H1 (cell line): ENCODE data around the gene SAMD15. TPM values are rescaled to one million over a fixed set of nuclear protein-coding genes. Genes with fewer than 3 reads are reported as not detected.

Experiments
- CTCF ChIA-PET: fragments of 300-600 bp; sonication (Branson Sonifier 250); formaldehyde crosslinking; loops from one replicate; lab custom pipeline; 2021; ENCODE audit not compliant: partially characterized antibody; lab: Charles Lee
- POLR2A ChIA-PET: fragments of 300-600 bp; sonication (Branson Sonifier 250); formaldehyde crosslinking; loops from one replicate; lab custom pipeline; 2021; ENCODE audit warnings: inconsistent platforms; ENCODE audit not compliant: partially characterized antibody; lab: Charles Lee
- DNase-seq, 2 experiments: peaks; one replicate each; pipeline versions ENCODE4 v3.0.0 to v3.0.0-alpha.2; 2010 to 2022; ENCODE audit warnings: low spot score in 2 of 2, low read depth in 1 of 2, mixed read lengths in 1 of 2
- FAIRE-seq: peaks from 2 replicates; lab custom pipeline; 2011; peaks lifted over from hg19 to GRCh38; lab: Jason Lieb, UNC
- H2AFZ ChIP-seq: 2 replicates; pipeline ENCODE4 v1.8.1; 2012; ENCODE audit warnings: low read length, inconsistent platforms
- H2AK5ac ChIP-seq: 2 replicates; pipeline ENCODE4 v1.6.1; 2013; ENCODE audit warnings: low read depth, low read length
- H2BK120ac ChIP-seq: replicated peaks from 2 replicates; pipeline ENCODE3; 2013; ENCODE audit warnings: low read depth, low read length, inconsistent platforms
- H2BK12ac ChIP-seq: 2 replicates; pipeline ENCODE4 v1.6.1; 2013; ENCODE audit warnings: low read depth, low read length
- H2BK15ac ChIP-seq: 2 replicates; pipeline ENCODE4 v1.6.1; 2013; ENCODE audit warnings: low read length
- H2BK20ac ChIP-seq: 2 replicates; pipeline ENCODE4 v1.6.1; 2013; ENCODE audit warnings: low read length
- H2BK5ac ChIP-seq: 2 replicates; pipeline ENCODE4 v1.6.1; 2013; ENCODE audit warnings: low read depth, low read length
- H3K14ac ChIP-seq: 2 replicates; pipeline ENCODE4 v1.6.1; 2013; ENCODE audit warnings: inconsistent platforms; ENCODE audit not compliant: insufficient read length
- H3K18ac ChIP-seq: 2 replicates; pipeline ENCODE4 v1.6.1; 2013; ENCODE audit warnings: low read length; ENCODE audit errors: extremely low read depth
- H3K23ac ChIP-seq: 2 replicates; pipeline ENCODE4 v1.6.1; 2013; ENCODE audit warnings: inconsistent platforms; ENCODE audit not compliant: insufficient read length
- H3K23me2 ChIP-seq: 2 replicates; pipeline ENCODE4 v1.6.1; 2013; ENCODE audit warnings: low read depth, low read length
- H3K27ac ChIP-seq: 2 replicates; pipeline ENCODE4 v1.6.1; 2011; ENCODE audit warnings: low read depth, low read length, inconsistent platforms
- H3K27me3 ChIP-seq, 4 experiments: replicated peaks in 1 of 4; 1 replicate in 1 of 4; 2 replicates in 3 of 4; pipeline versions ENCODE4 v1.6.1 to v1.8.1; 2011 to 2013; ENCODE audit warnings: low read length in 3 of 4, mild to moderate bottlenecking in 3 of 4, inconsistent platforms in 2 of 4, mixed read lengths in 2 of 4, moderate library complexity in 1 of 4; ENCODE audit not compliant: control insufficient read depth in 3 of 4, insufficient read depth in 3 of 4; ENCODE audit errors: extremely low read depth in 1 of 4
- H3K36me3 ChIP-seq, 4 experiments: 2 replicates each; pipeline versions ENCODE4 v1.6.1 to v1.8.1; 2011 to 2013; ENCODE audit warnings: mild to moderate bottlenecking in 4 of 4, low read length in 3 of 4, moderate library complexity in 2 of 4, control low read depth in 1 of 4, inconsistent platforms in 1 of 4; ENCODE audit not compliant: insufficient read depth in 4 of 4, control insufficient read depth in 2 of 4
- H3K4ac ChIP-seq: replicated peaks from 2 replicates; pipeline ENCODE3; 2013; ENCODE audit warnings: low read length, low read depth, mixed read lengths, inconsistent platforms; ENCODE audit not compliant: insufficient read length
- H3K4me1 ChIP-seq, 4 experiments: replicated peaks in 1 of 4; 1 replicate in 1 of 4; 2 replicates in 3 of 4; pipeline versions ENCODE4 v1.6.1 to v1.8.1; 2011 to 2013; ENCODE audit warnings: low read length in 3 of 4, inconsistent platforms in 2 of 4, mixed read lengths in 1 of 4; ENCODE audit not compliant: insufficient read depth in 4 of 4, control insufficient read depth in 3 of 4
- H3K4me2 ChIP-seq, 2 experiments: 2 replicates each; pipeline versions ENCODE4 v1.6.1 to v1.8.1; 2011 to 2013; ENCODE audit warnings: low read depth in 2 of 2, low read length in 2 of 2, control low read depth in 1 of 2, inconsistent platforms in 1 of 2, mild to moderate bottlenecking in 1 of 2; ENCODE audit not compliant: insufficient read depth in 1 of 2
- H3K4me3 ChIP-seq, 4 experiments: fragments of 200-600, 300-600 bp in 1 of 4; sonication (generic), shearing (Covaris generic), sonication (Bioruptor Twin) in 1 of 4; 2 replicates each; pipeline versions ENCODE4 v1.5.1 to v1.8.1; 2011 to 2016; ENCODE audit warnings: low read length in 4 of 4, low read depth in 3 of 4, control low read depth in 2 of 4, inconsistent platforms in 2 of 4, mild to moderate bottlenecking in 2 of 4, mixed read lengths in 1 of 4, moderate library complexity in 1 of 4; ENCODE audit not compliant: insufficient read depth in 2 of 4; ENCODE audit errors: extremely low read depth in 1 of 4
- H3K56ac ChIP-seq: replicated peaks from 2 replicates; pipeline ENCODE3; 2013; ENCODE audit warnings: low read depth, mild to moderate bottlenecking, mixed read lengths, low read length, inconsistent platforms; ENCODE audit not compliant: insufficient read length
- H3K79me1 ChIP-seq: 2 replicates; pipeline ENCODE4 v1.6.1; 2013; ENCODE audit warnings: low read depth, low read length, control low read depth
- H3K79me2 ChIP-seq, 2 experiments: 2 replicates each; pipeline versions ENCODE4 v1.6.1 to v1.8.1; 2012 to 2013; ENCODE audit warnings: low read length in 2 of 2, mild to moderate bottlenecking in 2 of 2, inconsistent platforms in 1 of 2; ENCODE audit not compliant: insufficient read depth in 2 of 2, control insufficient read depth in 1 of 2
- H3K9ac ChIP-seq, 4 experiments: replicated peaks in 1 of 4; 1 replicate in 1 of 4; 2 replicates in 3 of 4; pipeline versions ENCODE4 v1.6.1 to v1.8.1; 2011 to 2013; ENCODE audit warnings: low read depth in 3 of 4, low read length in 3 of 4, control low read depth in 2 of 4, mild to moderate bottlenecking in 2 of 4, moderate library complexity in 2 of 4, inconsistent platforms in 1 of 4; ENCODE audit errors: extremely low read depth in 1 of 4
- H3K9me3 ChIP-seq, 2 experiments: 2 replicates each; pipeline versions ENCODE4 v1.6.1 to v1.8.1; 2012 to 2013; ENCODE audit warnings: mild to moderate bottlenecking in 2 of 2, moderate library complexity in 2 of 2, control low read depth in 1 of 2, inconsistent platforms in 1 of 2, low read depth in 1 of 2, low read length in 1 of 2, mixed read lengths in 1 of 2; ENCODE audit not compliant: insufficient read depth in 2 of 2
- H4K20me1 ChIP-seq, 2 experiments: replicated peaks in 1 of 2; 2 replicates each; pipeline versions ENCODE3 to v1.8.1; 2011 to 2013; ENCODE audit warnings: inconsistent platforms in 2 of 2, low read length in 2 of 2, mild to moderate bottlenecking in 1 of 2; ENCODE audit not compliant: insufficient read depth in 2 of 2, control insufficient read depth in 1 of 2
- H4K5ac ChIP-seq: 2 replicates; pipeline ENCODE4 v1.6.1; 2013; ENCODE audit warnings: low read length, low read depth, mixed read lengths, inconsistent platforms; ENCODE audit not compliant: insufficient read length
- H4K8ac ChIP-seq: 2 replicates; pipeline ENCODE4 v1.8.0; 2013; ENCODE audit warnings: mild to moderate bottlenecking, moderate library complexity, low read length, inconsistent platforms; ENCODE audit not compliant: insufficient read depth; ENCODE audit errors: extremely low read depth
- H4K91ac ChIP-seq: replicated peaks from 2 replicates; pipeline ENCODE3; 2013; ENCODE audit warnings: low read length, mixed read lengths, inconsistent platforms; ENCODE audit not compliant: insufficient read length
- BRCA1 ChIP-seq: IDR thresholded peaks from 2 replicates; pipeline ENCODE4 v1.6.1; 2012; ENCODE audit warnings: low read depth, low read length, improper control_type of control experiment
- CBX5 ChIP-seq: fragments of 300-800, 300-1000 bp; sonication (generic); IDR thresholded peaks from 2 replicates; pipeline ENCODE4 v1.7.1; 2016; ENCODE audit warnings: antibody characterized with exemption, low read length, low read depth
- CBX8 ChIP-seq: fragments of 300-800, 300-1000 bp; sonication (generic); IDR thresholded peaks from 2 replicates; pipeline ENCODE4 v1.7.1; 2016; ENCODE audit warnings: low read depth, low read length, borderline replicate concordance
- CHD1 ChIP-seq: IDR thresholded peaks from 2 replicates; pipeline ENCODE4 v1.6.1; 2012; ENCODE audit warnings: low read depth, low read length, improper control_type of control experiment
- GTF2F1 ChIP-seq: IDR thresholded peaks from 2 replicates; pipeline ENCODE4 v1.6.1; 2012; ENCODE audit warnings: low read depth, low read length, improper control_type of control experiment, borderline replicate concordance
- NRF1 ChIP-seq: IDR thresholded peaks from 2 replicates; pipeline ENCODE4 v1.6.1; 2011; ENCODE audit warnings: mild to moderate bottlenecking, low read depth, low read length, improper control_type of control experiment
- PHF8 ChIP-seq: fragments of 200-600 bp; sonication (generic); conservative IDR thresholded peaks from 2 replicates; pipeline ENCODE4 v1.7.1; 2012; ENCODE audit warnings: low read depth, mild to moderate bottlenecking, inconsistent platforms, low read length, moderate library complexity
- RBBP5 ChIP-seq: IDR thresholded peaks from 2 replicates; pipeline ENCODE4 v1.7.1; 2012; ENCODE audit warnings: low read depth, mild to moderate bottlenecking, inconsistent platforms, low read length, moderate library complexity, borderline replicate concordance
- SIX5 ChIP-seq: IDR thresholded peaks from 2 replicates; pipeline ENCODE4 v1.6.1; 2011; ENCODE audit warnings: mild to moderate bottlenecking, low read depth, low read length
- TAF7 ChIP-seq: optimal IDR thresholded peaks from 2 replicates; pipeline ENCODE3; 2011; ENCODE audit warnings: low read depth, mild to moderate bottlenecking, inconsistent platforms, low read length, moderate library complexity, borderline replicate concordance
- WGBS, 2 experiments: shearing (Covaris generic) in 1 of 2; methylation state at CpG; one replicate each; pipeline versions ENCODE4 v1.1.6 to v1.1.7; 2013 to 2015; ENCODE audit warnings: low lambda C conversion rate in 2 of 2, mixed read lengths in 2 of 2, inconsistent platforms in 1 of 2, low coverage in 1 of 2, missing lambda C conversion rate in 1 of 2; ENCODE audit not compliant: insufficient replicate concordance in 2 of 2, insufficient coverage in 1 of 2, insufficient read length in 1 of 2; ENCODE audit errors: extremely low coverage in 1 of 2, missing lambda C conversion rate in 1 of 2; 5-methylcytosine and 5-hydroxymethylcytosine counted together
- polyA plus RNA-seq, 7 experiments: library from polyadenylated mRNA; depleted of rRNA in 3 of 7; stranded (reverse) in 5 of 7; unstranded in 2 of 7; fragments of >200 nt in 5 of 7; fragments of 200-250 nt in 2 of 7; gene quantifications; 1 replicate in 5 of 7; 2 replicates in 1 of 7; 4 replicates in 1 of 7; pipeline versions ENCODE4 v1.2.1 to v1.2.3, GENCODE V29; 2011 to 2013; ENCODE audit warnings: missing spikeins in 2 of 7, mixed read lengths in 2 of 7
- total RNA-seq: library from RNA; stranded (reverse); fragmentation: NEBNext Ultra II Directional; extraction: Animal tissue kit (Norgen Biotek cat#: 25700); gene quantifications from 2 replicates; pipeline ENCODE4 v1.2.1, GENCODE V29; 2021
- TF ChIP-seq, protein P1 (sequence below): IDR thresholded peaks from 2 replicates; pipeline ENCODE4 v1.6.1; 2012; ENCODE audit warnings: inconsistent platforms

The SAMD15 gene
- total and polyA plus RNA-seq, 2 of the 8 experiments (the other 6 are each of a cell fraction or from before 2014, with no cell fraction given): 0.17 to 1.0 TPM

DNA sequence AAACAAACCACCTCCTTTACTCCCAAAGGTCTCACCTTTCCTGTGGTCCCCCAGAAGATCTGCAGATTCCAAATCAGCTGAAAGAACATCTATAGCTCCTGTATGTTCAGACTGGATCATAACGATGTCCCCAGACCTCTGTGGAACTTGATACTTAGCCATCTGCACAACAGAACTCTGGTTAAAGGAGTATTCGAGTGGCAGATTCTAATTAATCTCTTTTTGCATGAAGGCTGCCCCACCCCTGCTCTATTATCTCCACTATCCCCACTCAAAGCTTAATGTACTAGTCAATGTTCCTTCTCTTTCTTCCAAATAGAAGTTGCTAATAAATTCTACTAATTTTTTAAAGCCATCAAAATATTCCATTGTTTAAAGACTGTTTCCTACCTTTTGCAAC, 33.5 kb upstream of the SAMD15 start:
- H4K5ac ChIP-seq: no peak overlapping the region
- H3K18ac ChIP-seq: no peak overlapping the region
- H2BK120ac ChIP-seq: no peak overlapping the region
- POLR2A ChIA-PET: interaction anchor here (0.8 to 1.7 kb wide), 3 partner anchors 9 to 23 kb away, joined by 3 to 5 read pairs (median 4); partner anchors contain the start of genes GSTZ1 and POMT2
- 0 out of 4 replicates have a peak, but pooled peaks cover 0 to 2% of the 10 kb centered on the region in 2 experiments for H3K9me3 ChIP-seq
- H3K4me2 ChIP-seq: no peak overlapping the region
- H3K23me2 ChIP-seq: no peaks in the 10 kb centered on the region
- H2BK12ac ChIP-seq: no peak overlapping the region
- no peak overlapping the region for H2AFZ ChIP-seq
- H2BK15ac ChIP-seq: no peak overlapping the region
- H3K9ac ChIP-seq: no peak overlapping the region
- H2BK20ac ChIP-seq: peak overlapping the region; percentile 77; the same call in 1 of the 2 replicates
- no peaks in the 10 kb centered on the region for H4K20me1 ChIP-seq
- H3K56ac ChIP-seq: no peak overlapping the region
- CTCF ChIA-PET: interaction anchor here (0.6 to 1.7 kb wide), 6 partner anchors 12 to 106 kb away, joined by 3 to 6 read pairs (median 4); no protein-coding TSS in a partner anchor
- H2AK5ac ChIP-seq: no peak overlapping the region
- FAIRE-seq (no peak), DNase-seq (no peak)
- no peak overlapping the region for H2BK5ac ChIP-seq
- no peak overlapping the region for H3K23ac ChIP-seq
- H3K4ac ChIP-seq: no peak overlapping the region
- H3K4me1 ChIP-seq: peaks cover 5 to 12% (median 9%) of the 10 kb centered on the region in 4 experiments; a peak in 6 of 7 replicates
- H3K27me3 ChIP-seq: no peaks in the 10 kb centered on the region
- peaks cover 0 to 14% (median 0%) of the 10 kb centered on the region in 4 experiments; a peak in 2 of 8 replicates for H3K36me3 ChIP-seq
- H3K79me1 ChIP-seq: no peaks in the 10 kb centered on the region
- no peak overlapping the region for H4K8ac ChIP-seq
- H3K79me2 ChIP-seq: no peaks in the 10 kb centered on the region
- no peak overlapping the region for H4K91ac ChIP-seq
- no peak overlapping the region for H3K4me3 ChIP-seq
- WGBS, 2 experiments: 90% methylated on average over 2 of the region's 2 CpGs; no CpG with 5 or more reads in 1 of the 2 experiments
- H3K14ac ChIP-seq: no peak overlapping the region
- no peak overlapping the region for H3K27ac ChIP-seq
- TF ChIP-seq, protein P1, sequence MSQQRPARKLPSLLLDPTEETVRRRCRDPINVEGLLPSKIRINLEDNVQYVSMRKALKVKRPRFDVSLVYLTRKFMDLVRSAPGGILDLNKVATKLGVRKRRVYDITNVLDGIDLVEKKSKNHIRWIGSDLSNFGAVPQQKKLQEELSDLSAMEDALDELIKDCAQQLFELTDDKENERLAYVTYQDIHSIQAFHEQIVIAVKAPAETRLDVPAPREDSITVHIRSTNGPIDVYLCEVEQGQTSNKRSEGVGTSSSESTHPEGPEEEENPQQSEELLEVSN: no peak
- TF ChIP-seq BRCA1 (no peak), RBBP5 (no peak), SIX5 (no peak), TAF7 (no peak), CHD1 (no peak), PHF8 (no peak), CBX5 (no peak), GTF2F1 (no peak), NRF1 (no peak), CBX8 (no peak)
